Measurements from ENCODE around the gene PRDM15.

The PRDM15 gene

GRCh38 chr21:41843584-41843983 lies 35.6 kb downstream of the PRDM15 start:
- no peak for DNase-seq (ENCODE audit: low read depth in 2 of 2)

DNA sequence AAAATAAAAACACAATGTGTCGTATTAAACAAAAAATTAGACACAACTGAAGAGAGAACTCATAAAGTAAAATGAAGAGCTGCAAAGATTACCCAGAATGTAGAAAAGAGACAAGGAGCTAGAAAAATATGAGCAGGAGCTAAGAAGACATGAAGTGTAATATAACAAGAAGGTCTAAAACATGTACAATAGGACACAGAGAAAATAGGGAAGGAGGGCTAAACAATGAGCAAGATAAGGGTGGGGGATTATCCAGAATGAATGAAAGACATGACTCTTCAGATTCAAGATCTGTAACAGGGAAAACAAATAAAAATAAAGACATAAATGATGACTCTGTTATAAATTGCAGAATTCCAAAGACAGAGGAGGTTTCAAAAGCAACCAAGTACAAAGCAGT lies 38.3 kb downstream of the PRDM15 start:
- no peak for DNase-seq (ENCODE audit: low read depth in 2 of 2)

DNA sequence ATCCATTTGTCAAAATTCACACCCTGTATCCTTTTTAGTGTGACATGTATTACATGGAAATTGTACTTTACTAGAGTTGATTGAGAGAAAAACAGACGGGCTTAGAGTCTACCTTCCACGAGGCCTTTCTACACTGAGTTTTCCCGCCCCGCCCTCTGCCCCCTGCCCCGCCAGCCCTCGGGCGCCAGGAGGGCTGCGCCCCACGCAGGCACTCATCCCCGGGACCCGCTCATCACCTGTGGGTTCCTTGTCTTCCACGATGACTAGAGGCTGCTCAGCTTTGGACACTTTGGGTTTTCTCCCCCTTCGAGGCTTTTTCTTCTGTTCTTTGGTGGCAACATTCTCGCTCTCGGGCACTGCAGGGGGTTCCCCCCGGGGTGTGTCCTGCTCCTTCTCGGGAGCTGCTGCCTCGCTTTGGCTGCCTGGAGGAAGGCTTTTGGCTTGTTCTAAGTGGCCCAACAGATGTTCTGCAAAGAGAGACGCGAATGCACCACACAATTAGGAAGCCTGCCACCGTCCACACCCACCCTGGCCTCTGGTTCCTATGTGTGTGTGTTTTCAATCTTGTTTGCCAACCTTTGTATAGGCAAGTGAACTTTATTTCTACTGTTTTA lies 39.6 kb downstream of the PRDM15 start:
- no peak for DNase-seq (ENCODE audit: low read depth in 2 of 2)

- no peak for DNase-seq (ENCODE audit: low read depth in 2 of 2)
Measured at GRCh38 chr21:41837756-41838297, 41.3 kb downstream of the PRDM15 start.

DNA sequence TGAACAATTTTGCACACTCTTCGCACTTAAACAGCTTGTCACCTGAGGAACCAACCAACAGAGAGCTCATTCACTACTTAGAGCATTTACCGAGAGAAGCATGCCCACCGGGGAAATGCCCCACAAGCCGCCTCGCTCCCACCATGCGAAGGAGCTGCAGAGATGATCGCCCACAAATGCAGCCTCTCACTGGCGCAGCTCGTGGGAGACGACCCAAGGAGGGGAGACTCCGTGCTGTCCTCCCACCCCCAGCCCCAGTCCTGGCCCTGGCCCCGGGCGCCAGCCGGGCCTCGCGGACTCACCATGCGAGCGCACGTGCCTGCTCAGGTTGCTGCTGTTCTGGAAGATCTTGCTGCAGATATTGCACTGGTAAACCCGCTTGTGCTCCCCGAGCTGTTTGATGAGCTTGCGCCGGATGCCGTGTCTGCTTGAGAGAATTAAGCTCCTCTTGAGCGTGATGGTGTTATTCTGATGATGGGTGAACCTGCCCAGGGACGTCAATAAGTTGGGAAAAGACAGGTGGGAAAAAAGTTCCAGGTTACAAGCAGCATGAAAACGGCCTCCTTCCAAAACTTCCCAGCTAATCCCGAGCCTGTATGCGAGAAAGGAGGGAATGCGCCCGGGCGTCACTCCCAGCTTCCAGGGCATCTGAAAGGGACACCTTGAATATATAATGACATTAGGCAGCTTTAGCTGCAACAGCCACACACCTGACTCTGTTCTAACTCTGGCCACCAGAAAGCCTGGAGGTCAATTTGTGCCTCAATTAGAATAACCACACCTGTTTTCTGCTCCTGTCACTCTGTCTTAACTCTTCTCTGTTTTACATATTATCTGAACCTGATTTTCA lies 42.8 kb downstream of the PRDM15 start:
- no peak for DNase-seq (ENCODE audit: low read depth in 2 of 2)

- no peak for DNase-seq (ENCODE audit: low read depth in 2 of 2)
Measured at GRCh38 chr21:41835711-41836154, 43.4 kb downstream of the PRDM15 start.

DNA sequence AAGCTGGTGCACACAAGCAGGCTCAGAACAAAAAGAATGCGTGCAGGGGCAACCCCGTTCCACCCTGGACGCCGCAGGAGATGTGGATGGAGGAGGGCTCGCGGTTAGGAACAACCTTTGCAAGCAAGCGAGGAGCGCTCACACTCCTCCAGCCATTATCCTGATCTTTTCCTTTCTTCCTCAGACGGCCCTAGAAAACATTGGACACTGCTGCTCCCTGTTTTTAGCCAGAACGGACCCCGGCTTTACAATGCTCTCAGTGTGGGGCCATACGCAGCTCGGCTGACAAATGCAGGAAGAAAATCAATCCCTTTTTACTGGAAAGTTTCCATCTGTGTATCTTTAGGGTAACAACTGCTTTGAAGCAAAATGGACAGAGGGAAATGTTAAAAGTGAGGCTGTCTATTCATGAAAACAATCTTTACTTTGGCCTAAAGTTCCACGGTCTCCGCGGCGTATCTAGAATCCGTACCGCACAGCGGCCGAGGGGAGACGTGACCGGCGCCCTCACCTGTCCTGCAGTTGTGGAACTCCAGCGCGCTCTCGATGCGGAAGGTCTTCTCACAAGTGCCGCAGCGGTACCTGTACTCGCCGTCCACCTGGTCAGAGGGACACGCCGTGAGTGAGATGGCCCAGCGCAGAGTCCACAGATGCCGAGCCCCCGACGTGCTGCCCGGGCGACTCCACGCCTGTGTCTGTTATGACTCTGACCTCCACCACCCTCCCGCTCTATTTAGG lies 44.0 kb downstream of the PRDM15 start:
- DNase-seq (ENCODE audit: low read depth in 2 of 2): no peak

GRCh38 chr21:41834252-41834925 lies 44.8 kb downstream of the PRDM15 start:
- DNase-seq (ENCODE audit: low read depth in 2 of 2): no peak

DNA sequence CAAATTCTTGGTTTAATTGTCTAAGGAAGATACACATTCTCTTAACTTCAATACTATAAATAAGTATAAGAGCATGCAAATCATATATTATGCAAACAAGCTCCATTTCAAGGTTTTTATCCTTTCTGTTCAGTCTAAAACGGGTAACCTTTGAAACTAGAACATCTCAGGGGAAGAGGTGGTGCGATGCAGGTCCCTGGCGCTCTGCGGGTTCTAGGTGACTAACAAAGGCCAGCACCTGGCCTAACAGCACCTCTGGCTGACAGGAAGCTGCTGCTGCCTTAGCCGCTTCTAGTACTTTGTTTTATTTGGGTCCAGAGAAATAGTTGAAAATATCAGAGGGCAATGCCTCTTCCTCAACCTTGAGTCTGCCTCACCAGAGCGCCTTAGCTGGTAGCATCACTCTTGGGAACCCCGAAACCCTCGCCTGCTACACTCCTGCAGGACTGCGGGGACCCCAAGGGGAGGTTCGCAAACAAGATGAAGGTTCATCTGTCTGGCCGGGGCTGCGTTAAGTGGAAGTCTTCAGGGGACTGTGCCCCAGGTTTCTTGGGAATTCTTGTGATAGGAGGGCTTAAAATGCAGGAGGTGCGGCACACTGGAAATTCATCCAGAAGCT lies 45.5 kb downstream of the PRDM15 start:
- DNase-seq (ENCODE audit: low read depth in 2 of 2): no peak

DNA sequence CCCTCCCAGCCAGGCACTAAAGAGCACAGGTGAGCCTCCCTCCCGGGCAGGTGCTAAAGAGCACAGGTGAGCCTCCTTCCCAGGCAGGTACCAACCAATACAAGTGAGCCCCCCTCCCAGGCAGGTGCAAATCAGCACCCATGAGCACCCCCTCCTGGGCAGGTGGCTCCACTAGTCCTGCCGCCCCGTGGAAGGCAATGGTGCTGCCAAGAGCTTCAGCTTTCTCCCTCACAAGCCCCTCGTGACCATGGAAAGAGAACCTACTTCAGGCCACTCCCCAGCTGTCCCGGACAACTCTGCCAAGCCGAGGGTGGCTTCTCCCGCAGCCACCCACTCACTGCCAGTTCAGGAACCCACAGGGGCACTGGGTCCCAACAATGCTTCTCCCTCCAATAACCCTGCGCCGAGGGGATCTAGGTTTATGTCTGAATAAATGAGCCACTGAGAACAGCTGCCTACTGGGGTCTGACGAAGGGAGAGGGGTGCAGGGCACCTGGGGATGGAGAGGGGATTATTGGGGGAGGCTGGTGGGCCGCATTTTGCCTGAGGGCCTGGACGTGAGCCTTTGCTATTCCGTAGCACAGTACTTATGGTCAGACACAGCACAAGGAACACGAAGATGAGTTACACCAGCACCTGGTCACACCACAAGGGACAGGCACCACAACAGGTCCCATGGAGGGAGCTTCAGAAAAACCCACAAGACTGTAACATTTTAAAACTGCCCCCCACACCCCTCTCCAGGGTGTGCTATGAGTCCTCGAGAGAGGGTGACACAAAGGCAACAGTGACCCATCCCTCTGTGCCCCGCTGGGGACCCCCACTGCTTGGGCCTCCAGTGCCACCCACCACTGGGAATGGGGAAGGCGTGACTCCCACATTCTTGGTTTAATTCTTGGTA lies 46.3 kb downstream of the PRDM15 start:
- no peak for DNase-seq (ENCODE audit: low read depth in 2 of 2)

GRCh38 chr21:41831866-41832595 lies 47.1 kb downstream of the PRDM15 start:
- no peak for DNase-seq (ENCODE audit: low read depth in 2 of 2)

- DNase-seq (ENCODE audit: low read depth in 2 of 2): no peak
Measured at GRCh38 chr21:41831453-41831831, 47.7 kb downstream of the PRDM15 start.

DNA sequence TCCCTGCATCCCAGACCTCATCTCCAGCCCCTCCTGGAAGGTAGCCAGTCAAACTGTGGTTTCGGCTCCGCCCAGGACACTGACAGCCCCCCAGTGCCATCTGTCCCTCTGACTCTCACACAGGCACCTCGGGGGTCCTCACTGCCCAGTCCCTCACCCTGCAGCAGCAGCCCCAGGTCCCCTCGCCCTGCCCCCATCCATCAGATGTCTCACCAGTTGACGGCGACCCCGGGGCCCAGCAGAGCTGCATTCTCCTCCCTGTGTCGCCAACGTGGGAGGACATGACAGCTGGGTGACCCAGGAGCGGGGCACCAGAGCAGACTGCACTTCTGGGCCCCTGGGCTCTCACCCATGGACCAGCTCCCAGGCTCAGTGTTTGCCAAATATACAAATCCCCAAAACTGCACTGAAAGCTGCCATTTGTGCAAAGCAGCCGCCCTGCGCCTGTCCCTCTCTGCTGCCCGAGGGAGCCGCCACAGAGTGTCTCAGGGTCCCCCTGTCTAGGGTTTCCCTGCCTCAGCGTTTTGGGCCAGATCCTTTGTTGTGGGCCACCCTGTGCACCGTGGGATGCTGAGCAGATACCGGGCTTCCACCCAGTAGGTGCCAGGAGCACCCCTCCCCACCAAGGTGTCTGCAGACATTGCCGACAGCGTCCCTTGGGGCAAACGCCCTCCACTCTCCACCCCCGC lies 48.2 kb downstream of the PRDM15 start:
- DNase-seq (ENCODE audit: low read depth in 2 of 2): no peak

DNA sequence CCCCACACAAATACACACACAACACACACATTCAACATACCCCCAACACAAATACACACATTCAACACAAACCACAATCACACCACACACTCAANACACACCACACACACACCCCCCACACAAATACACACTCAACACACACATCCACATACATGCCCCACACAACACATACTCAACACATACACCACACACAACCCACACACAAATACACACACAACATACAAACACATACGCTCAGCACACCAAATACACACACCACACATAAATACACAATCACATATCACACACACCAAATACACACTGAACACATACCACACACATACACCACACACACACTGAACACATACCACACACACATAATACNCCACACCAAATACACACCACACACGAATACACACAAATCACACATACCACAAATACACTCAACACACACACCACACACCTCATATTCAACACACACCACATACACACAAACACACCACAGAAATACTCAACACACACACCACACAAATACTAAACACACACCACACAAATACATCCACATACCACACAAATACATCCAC lies 48.9 kb downstream of the PRDM15 start:
- no peak for DNase-seq (ENCODE audit: low read depth in 2 of 2)

DNA sequence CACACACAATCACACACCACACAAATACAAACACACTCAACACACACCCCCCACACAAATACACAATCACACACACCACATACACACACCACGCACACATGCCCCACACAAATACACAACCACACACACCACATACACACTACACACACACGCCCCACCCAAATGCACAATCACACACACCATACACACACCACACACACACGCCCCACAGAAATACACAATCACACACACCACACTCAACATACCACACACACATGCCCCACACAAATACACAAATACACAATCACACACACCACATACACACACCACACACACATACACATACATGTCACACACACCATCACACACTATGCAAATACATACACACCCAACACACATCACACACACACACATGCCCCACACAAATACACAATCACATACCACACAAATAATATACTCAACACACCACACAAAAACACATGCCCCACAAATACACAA lies 50.2 kb downstream of the PRDM15 start:
- DNase-seq (ENCODE audit: low read depth in 2 of 2): no peak

DNA sequence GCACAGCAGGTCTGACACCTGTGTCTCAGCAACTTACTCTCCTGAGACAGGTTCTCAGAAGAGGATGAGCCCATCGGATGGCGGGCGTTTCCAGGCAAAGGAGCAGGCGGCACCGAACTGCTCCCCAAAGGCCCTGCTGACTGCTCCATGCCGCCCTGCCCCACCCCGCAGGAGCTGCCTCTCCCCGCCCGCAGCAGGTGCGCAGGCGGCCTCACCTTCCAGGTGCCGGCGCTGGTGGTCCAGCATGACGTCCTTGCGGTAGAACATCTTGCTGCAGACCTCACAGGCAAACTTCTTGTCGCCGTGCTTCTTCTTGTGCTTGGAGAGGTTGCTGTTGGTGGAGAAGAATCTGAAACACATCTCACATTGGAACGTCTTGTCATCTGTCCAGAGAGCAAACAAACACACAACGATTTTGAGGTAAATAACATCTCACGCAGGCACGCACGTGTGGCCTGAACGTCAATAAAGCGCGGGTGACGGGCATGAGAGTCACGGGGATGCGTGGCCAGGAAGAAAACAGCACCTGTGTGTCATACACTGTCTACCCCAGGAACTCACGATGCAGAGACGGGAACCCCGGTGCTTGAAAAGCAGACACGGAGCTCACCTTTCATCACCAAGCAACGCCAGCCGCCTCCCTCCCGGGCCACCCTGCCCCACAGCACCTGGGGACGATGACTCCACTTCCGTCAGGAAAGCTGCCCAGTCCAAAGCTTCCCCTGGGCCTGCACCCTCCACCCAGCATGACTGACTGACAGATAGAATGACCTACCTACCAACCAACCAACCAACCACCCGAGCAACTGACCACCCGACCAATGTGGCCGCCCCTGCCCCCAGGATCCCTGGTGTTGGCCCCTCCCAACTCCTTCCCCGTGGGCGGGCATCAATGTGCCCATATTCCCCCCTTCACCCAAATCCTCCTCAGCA lies 50.9 kb downstream of the PRDM15 start:
- DNase-seq (ENCODE audit: low read depth in 2 of 2): no peak

DNA sequence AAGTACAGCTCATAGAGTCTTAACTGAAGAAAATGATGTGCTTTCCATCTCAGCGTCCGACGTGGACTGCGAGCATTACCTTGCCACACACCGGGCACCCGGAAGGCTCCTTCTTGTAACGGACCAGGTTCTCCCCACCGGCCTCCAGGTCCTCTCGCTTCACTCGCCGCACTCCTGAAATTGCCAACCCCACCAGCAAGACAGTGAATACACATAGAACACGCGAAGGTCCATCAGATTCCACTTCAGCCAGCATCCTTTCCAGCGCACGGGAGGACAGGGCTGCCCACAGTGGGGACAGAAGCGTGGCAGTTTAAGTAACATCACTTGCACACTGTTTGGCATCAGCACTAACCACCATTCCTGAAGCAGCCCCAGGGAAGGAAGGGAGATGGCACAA lies 53.3 kb downstream of the PRDM15 start:
- DNase-seq (ENCODE audit: low read depth in 2 of 2): no peak

Measured in stimulated activated CD4-positive, alpha-beta T cell treated with anti-CD3 and anti-CD28 coated beads, Interleukin-1b, Interleukin-23, amount 100 ng/mL, for 1 hour (primary cell).